NCI-H460 (cell line): ENCODE results near the gene RPS21. TPM values are rescaled to one million over a fixed set of nuclear protein-coding genes. Genes with fewer than 3 reads are reported as not detected.
"Not testable (repeated sequence)": the region's sequence is repeated elsewhere in the genome, so short reads cannot be mapped to it uniquely, and the experiment has no call there.

Source experiments
- DNase-seq: peaks from one replicate; pipeline ENCODE4 v3.0.0-alpha.2; 2016; ENCODE audit warnings: low read depth; ENCODE audit errors: extremely low read depth
- total RNA-seq: library from RNA; depleted of rRNA; stranded (reverse); fragments of >200 nt; shearing (Covaris generic); gene quantifications from 2 replicates; pipeline ENCODE4 v1.2.3, GENCODE V29; 2014

RPS21 gene
- total RNA-seq, 1 experiment from 2014 or later: 1,943 TPM

DNA sequence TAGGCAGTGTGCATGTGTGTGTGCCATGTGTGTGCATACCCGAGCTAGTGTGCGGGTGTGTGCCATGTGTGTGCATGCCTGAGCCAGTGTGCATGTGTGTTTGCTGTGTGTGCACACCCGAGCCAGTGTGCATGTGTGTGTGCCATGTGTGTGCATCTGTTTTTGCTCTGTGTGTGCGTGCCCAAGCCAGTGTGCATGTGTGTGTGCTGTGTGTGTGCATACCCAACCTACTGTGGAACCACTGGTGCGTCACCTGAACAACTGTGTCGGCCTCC is 34.8 kb downstream of the RPS21 start:
- DNase-seq: no peak

DNA sequence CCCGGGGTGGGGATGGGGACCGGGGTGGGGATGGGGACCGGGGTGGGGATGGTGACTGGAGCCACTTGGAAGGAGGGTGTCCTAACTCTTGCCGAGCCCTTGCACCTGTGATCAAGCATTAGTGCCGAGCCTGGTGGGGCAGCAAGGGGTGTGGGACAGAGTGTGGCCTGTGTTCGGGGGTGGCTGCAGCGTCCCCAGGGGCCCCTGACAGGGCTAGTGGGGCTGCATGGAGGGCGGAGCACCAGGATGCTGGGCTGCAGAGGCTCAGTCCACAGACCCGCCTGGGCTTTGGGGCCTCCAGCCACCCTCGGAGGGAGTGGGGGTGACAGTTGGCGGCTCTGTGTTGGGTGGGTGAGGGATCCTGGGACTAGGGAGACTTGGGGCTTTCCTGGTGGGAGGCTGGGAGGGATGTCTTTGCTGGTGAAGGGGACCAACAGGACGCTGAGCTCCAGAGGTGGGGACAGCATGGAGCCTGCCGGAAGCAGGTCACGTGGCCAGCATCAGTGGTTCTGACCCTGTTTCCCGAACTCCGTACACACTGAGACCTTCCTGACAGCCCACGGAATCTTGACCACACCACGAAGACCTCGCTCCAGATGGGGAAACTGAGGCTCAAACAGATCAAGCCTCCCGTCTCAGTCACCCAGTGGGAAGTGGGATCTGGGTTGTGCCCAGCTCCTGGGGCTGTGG is 35.9 kb downstream of the RPS21 start:
- no peak for DNase-seq

DNA sequence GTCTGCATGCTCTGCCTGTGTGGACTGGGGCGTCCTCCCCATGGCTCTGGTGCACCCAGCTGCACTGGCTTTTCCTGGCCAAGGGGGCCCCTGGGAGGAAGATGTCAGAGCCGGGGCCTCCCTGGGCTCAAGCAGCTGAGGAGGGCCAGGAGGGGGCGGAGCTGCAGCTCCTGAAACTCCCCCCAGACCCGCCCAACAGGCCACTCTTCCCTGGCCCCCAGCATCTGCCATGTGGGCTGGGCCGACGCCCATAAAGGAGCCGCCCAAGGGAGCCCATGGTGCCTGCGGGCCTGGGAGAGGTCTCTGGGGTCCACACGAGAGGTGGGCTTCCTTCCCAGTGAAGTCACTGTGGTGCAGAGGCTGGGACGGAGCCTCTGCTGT is 36.4 kb downstream of the RPS21 start:
- no peak for DNase-seq

DNA sequence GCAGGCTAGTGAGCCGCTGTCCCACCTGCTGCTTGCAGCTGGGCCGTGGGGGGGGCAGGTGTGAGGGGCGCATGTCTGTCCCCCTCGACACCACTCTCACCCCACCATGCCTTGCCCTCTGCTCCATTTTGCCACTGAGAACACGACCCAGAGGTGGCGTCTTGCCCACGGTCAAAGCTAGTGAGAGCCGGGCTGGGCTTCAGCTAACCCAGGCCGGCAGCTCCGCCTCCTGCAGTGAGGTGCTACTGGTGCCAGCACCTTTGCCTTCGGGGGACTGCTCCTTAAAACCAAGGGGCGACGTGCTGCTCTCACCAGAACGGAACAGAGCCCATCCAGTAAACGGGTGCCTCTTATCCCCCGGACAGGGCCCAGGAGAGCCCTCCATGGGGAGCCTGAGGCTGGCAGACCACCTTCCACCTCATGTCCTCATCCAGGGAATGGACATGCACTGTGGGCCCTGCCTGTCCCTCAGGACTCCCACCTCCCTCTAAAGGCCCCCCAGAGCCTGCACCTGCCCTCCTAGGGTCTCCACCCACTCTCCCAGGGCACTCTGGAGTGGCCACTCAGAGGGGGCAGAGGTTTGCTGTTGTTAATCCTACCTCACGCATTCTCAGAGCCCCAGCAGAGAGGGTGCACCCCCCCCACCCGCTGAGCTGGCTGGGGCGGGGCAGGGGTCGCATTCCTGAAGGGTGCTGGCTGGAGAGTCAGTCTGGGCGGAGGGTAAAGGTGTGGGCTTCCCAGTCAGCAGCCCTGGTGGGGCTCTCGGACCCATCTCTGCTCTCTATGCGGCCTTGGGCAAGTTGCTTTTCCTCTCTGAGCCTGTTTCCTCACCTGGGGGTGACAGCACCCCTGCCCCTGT is 37.6 kb downstream of the RPS21 start:
- DNase-seq: no peak

DNA sequence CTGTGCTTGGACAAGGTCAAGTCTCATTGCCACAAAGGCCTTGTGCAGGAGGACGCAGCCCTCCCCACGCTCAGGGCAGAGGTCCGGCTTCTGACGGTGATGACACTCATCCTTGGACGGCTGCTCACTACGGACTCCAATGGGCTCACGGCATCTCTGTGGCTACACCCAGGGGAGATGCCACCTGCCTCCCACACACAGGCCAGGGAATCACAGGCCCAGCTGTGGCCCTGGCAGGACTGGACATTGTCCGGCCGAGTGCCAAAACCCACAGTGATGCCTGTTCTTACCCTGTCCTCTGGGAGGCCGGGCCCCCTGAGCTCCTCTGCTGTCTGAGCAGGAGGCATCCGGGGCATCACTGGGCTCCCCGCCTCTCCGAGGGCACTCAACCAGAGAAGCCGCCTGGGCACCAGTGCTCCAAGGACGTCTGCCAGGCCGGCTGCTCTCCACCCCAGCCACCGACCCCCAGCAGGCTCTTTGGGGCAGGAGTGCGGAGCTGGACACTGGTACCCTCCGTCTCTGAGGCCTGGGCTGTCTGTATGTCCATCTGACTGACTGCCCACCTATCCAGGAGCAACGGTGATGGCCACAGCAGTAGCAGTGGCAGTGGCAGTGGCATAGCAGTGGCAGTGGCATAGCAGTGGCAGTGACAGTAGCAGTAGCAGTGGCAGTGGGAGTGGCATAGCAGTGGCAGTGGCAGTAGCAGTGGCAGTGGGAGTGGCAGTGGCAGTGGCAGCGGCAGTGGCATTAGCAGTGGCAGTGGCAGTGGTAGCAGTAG is 38.6 kb downstream of the RPS21 start:
- no peak for DNase-seq

DNA sequence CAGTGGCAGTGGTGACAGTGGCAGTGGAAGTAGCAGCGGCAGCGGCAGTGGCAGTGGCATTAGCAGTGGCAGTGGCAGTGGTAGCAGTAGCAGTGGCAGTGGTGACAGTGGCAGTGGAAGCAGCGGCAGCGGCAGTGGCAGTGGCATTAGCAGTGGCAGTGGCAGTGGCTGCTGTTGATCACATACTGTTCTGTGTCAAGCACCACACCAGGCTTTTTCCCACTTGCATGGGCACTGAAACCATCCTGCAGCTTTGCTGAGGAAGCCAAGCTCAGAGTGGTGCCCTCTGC is 39.1 kb downstream of the RPS21 start:
- DNase-seq: not testable (repeated sequence)

DNA sequence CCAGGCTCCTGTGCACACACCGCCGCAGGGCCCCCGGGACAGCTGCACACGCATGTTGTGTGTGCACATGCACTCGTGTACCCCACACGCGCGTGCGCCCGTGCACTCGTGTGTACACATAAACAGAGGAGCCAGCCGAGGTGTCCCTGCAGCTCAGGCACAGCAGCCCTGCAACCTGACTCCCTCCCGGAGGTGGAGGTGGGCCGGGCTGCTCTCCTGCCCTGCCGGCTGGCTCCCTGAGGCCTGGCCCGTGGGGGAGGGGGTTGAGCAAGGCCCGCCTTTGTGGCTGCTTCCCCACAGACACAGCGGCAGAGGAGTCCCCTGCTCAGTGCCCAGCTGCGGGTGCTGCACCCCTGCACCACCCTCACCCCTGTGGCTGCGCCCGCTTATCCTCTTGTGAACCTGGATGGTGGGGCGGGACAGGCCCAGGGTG is 39.8 kb downstream of the RPS21 start:
- no peak for DNase-seq

DNA sequence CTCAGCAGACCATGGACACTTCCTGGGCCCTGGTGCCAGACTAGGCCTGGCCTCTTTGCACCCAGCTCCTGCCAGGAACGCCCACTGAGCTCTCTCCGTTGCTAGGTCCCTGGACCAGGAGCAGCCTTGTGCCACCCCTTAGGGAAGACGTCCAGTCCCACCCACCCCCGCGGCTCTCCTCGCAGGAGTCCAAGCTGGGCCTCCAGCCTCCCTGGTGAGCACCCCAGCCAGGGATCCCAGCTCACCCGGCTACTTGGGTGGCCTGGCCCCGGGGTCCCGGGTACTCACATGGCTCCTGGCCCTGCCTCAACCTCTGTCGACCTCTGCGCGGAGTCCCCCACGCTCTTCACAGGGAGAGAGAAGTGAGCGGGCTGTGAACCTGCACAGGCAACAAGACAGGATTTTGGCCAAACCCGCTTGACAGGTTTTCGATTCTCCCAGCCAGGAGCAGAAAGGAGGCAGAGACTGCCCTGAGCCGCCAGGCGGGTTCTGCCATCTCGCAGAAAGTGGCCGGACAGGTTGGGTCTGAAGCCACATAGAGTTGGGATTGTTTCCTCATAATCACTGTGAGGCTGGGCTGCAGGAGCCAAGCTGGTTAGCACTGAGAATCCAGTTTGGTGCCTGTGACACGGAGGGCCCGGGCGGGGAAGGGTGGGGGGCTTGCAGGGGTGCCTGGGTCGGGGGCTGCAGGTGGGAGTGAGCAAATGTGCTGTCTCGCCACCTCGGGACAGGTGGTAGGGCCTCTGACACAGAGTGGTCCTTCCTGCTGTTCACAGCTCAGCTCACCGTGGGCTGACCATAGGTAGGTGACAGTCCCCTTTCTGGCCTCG is 40.5 kb downstream of the RPS21 start, which contains the start of gene RBBP8NL:
Gene RBBP8NL, minus strand, starts transcription at position 368 of the 830 bp plus-strand sequence. CDS start 7,892 bp downstream, outside the sequence.
- no peak for DNase-seq

DNA sequence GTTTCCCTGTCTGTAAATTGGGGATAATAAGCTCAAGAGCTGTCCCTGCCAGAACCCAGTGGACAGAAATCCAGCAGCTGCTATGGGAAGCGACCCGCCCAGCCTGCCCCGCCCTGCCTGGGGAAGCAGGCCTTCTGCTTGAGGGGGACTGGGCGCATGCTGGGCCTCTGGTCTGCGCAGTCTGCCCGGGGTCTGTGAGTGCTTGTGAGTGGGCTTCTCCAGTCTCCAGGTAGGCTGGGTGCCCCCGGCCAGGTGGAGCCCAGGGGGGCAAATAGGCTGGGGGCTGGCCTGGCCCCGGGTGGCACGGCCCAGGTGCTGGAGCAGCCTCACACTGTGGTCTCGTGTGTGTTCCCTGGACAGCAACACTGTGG is 41.1 kb downstream of the RPS21 start:
- no peak for DNase-seq

DNA sequence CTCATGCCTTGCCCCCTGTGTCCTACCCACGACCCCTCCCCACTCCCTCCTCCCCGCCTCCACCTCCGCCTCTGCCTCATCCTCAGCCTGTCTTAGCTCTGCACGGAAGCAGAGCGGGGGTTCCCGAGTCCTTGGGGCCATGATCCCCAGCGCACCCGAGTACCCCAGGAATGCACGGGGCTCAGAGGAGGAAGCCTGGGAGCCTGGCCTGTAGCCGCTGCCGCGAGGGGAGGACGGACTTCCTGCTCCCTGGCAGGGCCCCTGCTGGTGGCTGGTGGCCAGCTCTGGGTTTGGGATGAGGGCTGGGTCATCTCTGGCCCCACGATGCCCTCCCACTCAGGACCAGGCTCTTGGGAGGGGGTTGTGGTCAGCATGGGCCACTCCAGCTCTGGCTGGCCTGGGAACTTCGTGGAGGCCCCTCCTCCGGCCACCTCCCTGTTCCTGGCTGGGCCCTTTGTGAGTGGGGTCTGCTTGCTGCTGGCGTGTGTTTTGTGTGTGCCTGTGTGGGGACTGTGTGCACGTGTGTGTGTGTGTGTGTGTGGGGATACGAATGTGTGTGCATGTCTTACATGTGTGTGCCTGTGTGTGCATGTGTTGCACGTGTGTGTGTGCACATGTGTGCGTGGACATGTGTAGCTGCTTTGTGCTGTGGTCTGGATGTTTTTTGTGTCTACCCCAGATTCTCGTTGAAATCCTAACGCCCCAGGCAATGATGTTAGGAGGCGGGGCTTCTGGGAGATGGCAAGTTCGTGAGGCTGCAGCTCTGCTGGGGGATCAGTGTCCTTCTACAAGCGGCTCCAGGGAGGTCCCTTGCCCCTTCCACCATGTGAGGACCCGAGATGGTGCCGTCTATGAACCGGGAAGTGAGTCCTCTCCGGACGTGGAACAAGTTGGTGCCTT is 41.7 kb downstream of the RPS21 start:
- DNase-seq: no peak

DNA sequence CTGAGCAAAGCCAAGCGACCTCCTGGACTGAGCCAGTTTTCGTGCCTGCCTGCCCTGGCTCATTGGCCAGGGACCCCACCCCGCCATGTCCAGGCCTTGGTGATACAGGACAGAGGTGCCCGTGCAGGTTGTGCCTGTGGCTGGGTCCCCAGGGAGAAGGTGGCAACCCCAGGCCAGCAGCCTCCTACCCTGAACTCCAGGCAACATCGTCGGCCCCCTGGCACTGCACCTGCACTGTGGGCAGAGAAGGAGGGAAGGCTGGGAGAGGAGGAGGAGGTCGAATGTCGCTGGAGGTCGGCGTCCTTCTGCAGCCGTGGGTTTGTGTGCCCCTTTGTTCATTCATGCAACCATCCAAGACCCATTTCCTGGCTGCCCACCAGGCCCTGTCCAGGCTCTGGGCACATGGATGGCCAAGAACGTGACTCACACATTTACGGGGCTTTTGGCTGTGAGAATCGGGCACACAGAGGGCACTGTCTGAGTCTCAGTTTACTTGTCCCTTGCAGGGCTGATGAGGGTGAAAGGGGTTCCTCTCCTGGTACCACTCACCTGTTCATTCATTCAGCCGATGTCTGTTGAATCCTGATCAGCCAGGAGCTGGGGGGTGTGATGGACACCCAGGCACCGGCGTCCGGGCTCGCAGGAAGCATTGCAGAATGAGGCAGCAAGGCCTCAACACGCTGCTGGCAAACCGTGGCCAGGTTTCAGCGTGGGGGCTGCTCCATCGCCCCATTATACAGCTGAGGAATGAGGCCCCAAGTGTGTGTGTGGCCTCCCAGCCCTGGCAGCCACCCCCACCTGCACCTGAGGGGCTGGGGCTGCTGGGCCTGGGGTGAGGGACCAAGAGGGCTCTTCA is 42.8 kb downstream of the RPS21 start:
- no peak for DNase-seq

DNA sequence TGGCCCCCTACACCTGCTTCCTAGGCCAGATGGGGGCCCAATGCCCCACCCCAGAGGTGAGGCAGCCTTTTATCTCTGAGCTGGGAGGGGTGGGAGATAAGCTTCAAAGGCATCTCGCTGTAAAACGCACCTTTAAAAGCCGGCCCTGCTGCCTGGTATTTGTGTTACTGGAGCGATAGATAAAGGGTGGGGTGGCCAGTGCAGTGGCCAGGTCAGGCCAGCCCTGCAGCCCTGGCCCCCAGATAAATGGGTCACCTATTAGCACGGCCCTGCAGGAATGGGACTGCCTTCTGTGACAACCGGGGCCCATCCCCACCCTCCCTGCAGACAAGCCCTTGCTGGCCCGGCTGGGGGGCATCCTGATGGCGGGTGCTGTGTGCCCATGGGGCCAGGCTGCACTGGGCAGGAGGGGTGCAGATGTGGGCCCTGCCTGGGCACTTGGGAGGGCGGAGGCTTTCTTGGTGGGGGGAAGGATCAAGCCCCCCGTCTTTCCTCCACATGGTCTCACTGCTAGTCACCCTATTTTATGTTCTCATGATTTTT is 43.5 kb downstream of the RPS21 start:
- no peak for DNase-seq

DNA sequence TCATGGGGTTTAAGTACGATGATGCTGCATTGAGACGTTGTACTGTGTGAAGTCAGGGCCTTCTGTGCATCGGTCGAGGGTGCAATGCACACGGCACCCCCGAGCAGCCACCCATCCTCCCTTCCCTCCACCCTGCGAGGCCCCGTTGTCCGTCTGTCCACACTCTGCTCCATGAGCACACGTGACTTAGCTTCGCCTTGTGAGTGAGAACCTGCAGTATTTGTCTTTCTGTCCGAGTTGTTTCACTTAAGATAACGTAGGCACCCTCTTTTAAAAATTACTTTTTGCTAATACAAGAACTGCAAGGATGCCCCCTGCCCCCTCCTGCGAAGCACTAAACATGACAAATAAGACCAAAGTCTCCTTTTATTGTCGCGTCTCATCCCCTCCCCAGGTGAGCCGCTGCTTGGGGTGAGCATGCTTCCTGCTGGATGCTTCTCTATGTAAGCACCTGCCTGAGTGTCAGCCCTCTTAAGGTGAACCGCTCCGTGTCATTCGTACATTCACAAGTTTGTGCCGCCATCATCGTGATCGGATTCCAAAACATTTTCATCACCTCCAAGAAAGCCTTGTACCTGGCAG is 44.1 kb downstream of the RPS21 start:
- no peak for DNase-seq

DNA sequence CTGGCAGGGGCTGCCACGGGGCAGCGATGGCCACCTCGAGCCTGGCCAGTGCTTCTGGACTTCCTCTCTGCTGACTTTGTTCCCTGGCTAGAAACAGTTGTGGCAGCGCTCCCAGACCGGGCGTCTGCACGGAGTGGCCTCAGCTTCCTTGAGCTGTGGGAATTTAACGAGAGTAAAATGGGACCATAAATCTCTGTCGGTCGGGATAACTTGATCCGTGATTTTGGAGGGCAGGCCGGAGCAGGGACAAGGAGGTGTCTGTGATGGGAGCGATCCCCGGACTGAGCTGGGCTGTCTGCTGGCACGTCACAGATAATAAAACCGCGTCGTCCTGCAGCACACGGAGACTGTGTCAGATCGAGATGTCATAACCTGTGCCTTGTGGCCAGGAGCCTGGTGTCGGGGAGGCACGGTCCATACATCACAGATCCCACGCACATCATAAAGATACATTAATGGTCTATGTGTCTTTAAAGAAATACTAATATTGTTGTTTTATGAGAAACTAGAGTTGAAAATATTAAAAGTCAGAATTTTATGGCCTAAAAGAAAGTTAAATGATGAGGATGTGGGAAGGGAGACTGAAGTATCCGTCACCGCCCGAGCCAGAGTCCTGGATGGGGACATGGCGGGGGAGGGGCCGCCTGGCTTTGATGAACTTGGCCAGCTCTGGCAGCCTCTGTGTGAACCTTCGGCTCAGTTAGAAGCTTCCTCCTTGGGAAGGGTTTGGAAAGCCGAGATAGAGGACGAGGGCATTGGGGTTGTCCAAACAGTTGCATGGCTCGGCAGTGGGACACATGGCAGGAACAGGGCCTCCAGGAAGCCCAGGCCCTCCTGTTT is 47.0 kb downstream of the RPS21 start:
- DNase-seq: no peak

DNA sequence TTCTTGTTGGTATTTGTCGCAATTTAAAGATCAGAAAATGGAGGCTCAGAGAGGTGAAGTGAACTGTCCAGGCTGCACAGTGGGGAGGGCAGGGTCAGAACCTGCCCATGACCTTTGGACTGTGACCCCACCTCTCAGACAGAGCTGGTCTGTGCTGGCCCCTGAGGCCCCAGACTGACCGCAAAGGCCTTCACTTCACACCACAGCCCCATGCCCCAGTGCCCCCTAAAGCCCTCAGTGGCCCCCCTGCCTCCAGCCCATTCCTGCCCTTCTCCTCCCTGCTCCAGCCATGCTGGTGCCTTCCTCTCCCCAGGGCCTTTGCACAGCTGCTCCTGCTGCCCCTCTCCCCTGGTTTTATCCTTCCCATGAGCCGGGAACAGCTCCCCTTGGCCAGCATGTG is 49.8 kb downstream of the RPS21 start:
- DNase-seq: no peak

DNA sequence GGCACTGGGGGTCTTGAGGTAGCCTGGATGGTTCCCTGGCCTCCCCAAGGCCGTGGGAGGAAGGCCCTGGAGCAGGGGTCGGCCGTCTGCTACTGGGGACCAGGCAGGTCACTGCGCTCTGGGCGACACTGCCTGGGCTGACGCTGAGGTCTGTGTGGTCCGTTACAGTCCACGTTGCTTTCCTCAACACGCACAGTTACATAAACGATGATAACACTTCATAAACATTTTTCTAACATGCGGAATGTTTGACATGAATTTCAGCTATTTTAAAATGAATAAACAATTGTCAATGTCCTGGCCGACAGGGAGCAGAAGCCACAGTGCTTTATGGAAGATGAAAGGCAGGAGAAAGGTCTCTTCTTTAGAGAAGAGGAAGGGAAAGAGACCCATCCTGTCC is 50.6 kb downstream of the RPS21 start:
- DNase-seq: no peak

DNA sequence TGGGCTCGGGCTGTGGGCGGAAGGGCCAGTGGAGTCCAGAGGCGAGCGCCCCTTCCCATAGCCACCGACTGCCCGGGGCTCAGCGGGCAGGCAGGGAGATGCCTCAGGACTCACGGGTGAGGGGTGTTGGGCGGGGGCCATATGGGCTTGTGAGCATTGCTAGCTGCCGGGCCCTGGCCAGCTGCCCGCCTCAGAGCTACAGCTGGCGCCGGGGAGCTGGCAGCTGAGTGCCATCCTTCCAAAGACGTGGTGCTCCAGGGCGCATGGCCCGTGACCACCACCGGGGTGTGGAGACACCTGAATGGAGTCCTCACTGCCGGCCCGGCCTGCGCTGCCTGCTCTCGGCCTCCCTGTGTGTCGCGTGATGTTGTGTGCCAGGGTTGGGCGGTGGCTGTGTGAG is 51.0 kb downstream of the RPS21 start:
- DNase-seq: no peak
